SK-MEL-5 (cell line): ENCODE results near the gene RBM10. TPM values are rescaled to one million over a fixed set of nuclear protein-coding genes. Genes with fewer than 3 reads are reported as not detected.

Experiments used
- DNase-seq: peaks from one replicate; pipeline ENCODE4 v3.0.0-alpha.2; 2016; ENCODE audit warnings: low read depth, low spot score
- in situ Hi-C: cut with HindIII; loops from 2 replicates; pipeline ENCODE4 v1.10.0; 2016; ENCODE audit warnings: low sequenced_read_pairs, high pct_unique_total_duplicates, low pct_unique_long_range_greater_than_20kb
- total RNA-seq: library from RNA; depleted of rRNA; stranded (reverse); fragments of >200 nt; shearing (Covaris generic); gene quantifications from 2 replicates; pipeline ENCODE4 v1.2.3, GENCODE V29; 2014

The RBM10 gene
- total RNA-seq, 1 experiment from 2014 or later: 42.6 TPM

- no peak for DNase-seq
- in situ Hi-C loops: no loop called here
These were observed 26.1 kb downstream of the RBM10 start for GRCh38 chrX:47170861-47171692.

DNA sequence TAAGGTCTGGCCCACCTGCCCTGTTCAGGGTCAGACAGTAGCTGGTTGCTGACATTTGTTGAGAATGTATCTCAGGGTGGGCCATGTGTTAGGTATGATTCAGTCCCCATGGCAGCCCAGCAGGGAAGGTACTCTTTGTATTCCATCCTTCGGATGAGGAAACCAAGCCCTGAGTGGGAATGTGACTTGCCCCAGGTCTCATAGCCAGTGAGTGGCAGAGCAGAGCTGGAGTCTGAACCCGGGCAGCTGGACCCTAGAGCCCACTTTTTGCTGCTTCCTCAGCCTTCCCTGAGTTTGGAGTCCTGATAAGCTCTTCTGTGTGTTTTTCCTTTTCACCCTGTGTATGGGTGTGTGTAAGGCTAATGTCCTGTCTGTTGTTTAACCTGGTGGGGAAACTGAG lies 27.0 kb downstream of the RBM10 start:
- DNase-seq: no peak
- in situ Hi-C loops: no loop called here

- in situ Hi-C loops: no loop called here
- no peak for DNase-seq
These were observed 27.5 kb downstream of the RBM10 start for GRCh38 chrX:47172549-47172948.

GRCh38 chrX:47172971-47173792 lies 28.2 kb downstream of the RBM10 start:
- in situ Hi-C loops: no loop called here
- no peak for DNase-seq

DNA sequence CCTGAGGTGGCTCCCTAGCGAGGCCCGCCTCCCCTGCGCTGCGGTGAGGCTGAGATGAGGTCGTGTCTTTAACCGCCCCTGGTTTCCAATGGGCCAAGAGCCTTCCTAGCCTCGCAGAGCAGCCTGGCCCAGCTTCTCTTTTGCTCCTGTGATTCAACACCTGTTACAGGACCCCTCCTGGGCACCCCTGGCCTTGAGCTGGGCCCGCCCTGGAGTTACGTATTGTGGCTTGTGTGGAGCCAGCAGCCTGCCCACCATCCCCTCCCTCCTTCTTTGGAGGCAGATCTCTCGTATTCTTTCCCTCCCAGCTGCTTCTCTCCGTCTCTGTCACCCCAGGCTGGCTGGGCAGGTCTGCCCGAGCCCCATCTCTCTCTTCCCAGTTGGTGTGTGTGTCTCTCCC lies 29.4 kb downstream of the RBM10 start:
- in situ Hi-C loops: no loop called here
- DNase-seq: no peak

- in situ Hi-C loops: no loop called here
- no peak for DNase-seq
These were observed 30.0 kb downstream of the RBM10 start for GRCh38 chrX:47174846-47175587.

- DNase-seq: no peak
- in situ Hi-C loops: no loop called here
These were observed 30.6 kb downstream of the RBM10 start for GRCh38 chrX:47175588-47175980.

GRCh38 chrX:47176101-47176740 lies 31.2 kb downstream of the RBM10 start:
- in situ Hi-C loops: no loop called here

GRCh38 chrX:47177079-47177478 lies 32.1 kb downstream of the RBM10 start:
- in situ Hi-C loops: no loop called here
- DNase-seq: no peak

More at GRCh38 chrX:47176101-47176740, 31.2 kb downstream of the RBM10 start:
- DNase-seq: no peak

DNA sequence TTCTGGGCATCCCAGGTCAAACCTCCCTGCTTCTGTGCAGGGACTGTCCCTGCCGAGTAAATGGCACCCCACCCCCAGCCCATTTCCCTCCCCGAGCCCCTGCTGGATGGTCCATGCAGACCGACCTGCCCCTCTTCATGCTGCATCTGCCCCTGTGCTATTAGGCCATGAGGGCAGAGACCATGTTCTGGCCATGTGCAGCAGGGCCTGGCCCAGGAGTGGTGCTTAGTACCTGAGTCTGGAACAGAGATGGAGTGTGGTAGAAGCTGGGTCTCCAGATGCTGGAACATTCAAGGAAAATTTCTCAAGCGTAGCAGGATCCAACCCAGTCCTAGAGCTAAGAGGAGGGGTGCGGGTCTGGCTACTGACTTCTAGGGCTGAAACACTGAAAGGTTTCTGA lies 33.3 kb downstream of the RBM10 start:
- in situ Hi-C loops: no loop called here
- DNase-seq: no peak

- in situ Hi-C loops: no loop called here
These were observed 34.4 kb downstream of the RBM10 start for GRCh38 chrX:47179221-47179927.

GRCh38 chrX:47179928-47180255 lies 34.9 kb downstream of the RBM10 start:
- no peak for DNase-seq
- in situ Hi-C loops: no loop called here

More at GRCh38 chrX:47179221-47179927, 34.4 kb downstream of the RBM10 start:
- DNase-seq: no peak

DNA sequence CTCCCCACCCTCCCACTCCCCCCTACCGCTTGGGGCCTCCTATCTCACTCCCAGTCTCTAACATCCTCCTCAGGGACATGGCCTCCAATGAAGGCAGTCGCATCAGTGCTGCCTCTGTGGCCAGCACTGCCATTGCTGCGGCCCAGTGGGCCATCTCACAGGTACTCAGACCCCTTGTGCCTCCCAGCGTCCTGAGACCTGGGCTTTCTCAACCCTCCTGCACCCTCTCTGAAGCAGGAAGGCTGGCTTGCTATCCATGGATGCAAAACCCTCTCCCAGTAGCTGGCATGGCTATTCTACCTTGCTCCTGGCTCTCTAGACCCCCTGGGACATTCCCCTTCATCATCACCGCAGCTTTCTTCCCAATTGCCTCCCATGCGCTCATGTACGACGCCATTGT lies 35.3 kb downstream of the RBM10 start:
- DNase-seq: no peak
- in situ Hi-C loops: no loop called here

DNA sequence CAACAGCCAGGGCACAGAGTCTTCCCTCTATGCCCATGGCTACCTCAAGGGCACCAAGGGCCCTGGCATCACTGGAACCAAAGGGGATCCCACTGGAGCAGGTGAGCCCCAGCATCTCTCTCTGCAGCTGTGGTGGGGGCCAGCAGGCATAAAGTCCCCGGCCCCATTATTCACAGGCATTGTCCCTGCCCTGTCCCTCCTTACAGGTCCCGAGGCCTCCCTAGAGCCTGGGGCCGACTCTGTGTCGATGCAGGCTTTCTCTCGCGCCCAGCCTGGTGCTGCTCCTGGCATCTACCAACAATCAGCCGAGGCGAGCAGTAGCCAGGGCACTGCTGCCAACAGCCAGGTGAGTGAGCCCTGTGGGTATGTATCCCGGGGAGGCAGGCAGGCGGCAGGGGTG lies 36.3 kb downstream of the RBM10 start:
- in situ Hi-C loops: no loop called here
- DNase-seq: no peak

- in situ Hi-C loops: no loop called here
- DNase-seq: no peak
These were observed 37.2 kb downstream of the RBM10 start for GRCh38 chrX:47182106-47182700.

DNA sequence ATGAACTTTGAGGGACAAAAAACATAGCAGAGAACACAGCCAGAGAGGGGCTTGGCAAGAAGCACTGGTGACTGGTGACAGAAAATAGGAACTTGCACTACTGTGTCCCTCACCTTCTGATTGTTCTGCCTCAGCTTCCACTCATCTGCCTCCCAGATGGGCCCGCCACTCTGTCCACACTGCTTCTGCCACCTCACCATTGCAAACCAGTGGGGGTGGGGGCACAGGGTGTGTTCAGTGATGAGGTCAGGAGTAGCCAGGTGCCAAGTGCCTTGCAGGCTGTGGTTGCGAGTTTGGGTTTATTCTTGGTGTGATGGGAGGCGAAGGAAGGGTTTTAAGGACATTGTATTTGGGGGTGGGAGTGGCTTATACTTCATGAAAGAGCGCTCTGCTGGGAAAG lies 39.5 kb downstream of the RBM10 start:
- in situ Hi-C loops: no loop called here

DNA sequence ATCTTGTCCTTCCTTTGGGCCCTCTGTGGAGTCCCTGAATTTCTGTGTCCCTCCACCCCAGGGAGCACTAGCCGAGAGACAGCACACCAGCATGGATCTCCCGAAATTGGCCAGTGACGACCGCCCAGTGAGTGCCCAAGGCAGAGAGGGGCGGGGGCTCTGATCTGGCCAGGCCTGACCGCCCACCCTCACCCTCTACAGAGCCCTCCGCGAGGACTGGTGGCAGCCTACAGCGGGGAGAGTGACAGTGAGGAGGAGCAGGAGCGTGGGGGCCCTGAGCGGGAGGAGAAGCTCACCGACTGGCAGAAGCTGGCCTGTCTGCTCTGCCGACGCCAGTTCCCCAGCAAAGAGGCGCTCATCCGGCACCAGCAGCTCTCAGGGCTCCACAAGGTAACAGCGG lies 40.2 kb downstream of the RBM10 start:
- in situ Hi-C loops: no loop called here

More for the DNA sequence above, 39.5 kb downstream of the RBM10 start:
- no peak for DNase-seq

More for the DNA sequence above, 40.2 kb downstream of the RBM10 start:
- no peak for DNase-seq
